Fibroblast of skin of abdomen (primary cell): ENCODE data around the gene CSNK1E.

Experiments used
- DNase-seq: peaks from one replicate; pipeline ENCODE4 v3.0.0-alpha.2; 2013

CSNK1E gene

DNA sequence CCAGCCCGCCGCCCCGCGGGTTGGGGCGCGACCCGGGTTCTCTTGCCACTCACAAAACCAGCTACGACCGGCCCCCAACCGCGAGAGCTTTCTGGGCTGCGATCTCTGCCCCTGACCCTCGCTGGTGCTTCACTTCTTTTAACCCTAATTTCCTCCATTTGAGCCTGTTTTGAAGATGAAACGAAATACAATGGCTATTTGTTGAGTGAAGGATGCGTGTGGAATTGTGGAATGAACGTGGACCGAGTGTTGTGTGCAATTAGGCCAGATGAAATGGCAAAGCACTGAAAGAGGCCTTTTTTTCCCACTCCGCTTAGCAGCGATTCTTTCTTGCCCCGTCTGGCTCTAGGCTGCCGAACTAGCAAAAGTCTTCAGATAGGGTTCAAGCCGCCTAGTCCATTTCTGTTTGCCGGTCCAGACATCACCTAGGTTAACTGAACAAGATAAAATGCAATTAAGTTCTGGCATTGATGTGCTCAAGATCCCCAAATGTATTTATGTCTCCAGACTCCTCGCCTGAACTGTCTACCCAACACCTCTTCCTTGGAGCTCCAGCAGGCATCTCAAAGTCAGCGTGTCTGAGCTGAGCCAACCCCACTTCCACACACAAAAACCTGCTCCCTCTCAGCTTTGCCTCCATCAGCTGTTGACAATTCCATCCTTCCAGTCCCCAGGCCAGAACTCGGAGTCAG, 44.0 kb downstream of the CSNK1E start:
- no peak for DNase-seq

DNA sequence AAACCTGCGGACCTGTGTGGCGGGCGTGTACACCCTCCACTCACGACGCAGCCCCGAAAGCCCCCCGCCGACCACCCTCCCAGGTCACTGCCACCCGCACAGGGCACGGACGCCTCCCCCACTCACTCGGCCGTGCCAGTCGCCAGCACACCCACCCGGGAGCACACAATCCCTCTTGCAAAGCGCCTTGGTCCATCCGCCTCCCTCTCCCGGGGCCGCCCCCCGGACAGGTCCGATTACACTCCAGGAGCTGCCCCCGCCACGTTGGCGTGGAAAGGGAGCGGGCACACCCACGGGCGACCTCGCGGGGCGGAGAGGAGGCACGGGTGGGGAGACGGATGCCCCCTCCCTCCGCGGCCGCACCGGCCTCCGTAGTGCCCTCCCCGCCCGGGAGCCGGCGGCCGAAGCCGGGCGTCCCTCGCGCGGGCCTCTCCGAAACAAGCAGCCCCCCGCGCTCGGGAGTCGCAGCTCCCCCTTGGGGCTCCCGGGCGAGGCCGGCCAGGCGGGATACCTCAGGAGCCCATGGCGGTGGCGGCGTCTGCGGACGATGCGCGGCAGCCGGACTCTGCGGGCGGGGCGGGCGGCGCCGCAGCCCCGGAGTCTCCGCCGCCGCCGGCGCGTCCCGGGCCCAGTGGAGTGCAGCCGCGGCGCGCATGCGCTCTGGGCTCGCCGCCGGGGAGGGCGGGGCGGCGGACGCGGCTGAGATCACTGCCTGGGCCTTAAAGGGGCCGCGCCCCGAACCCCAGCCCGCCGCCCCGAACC, 44.7 kb downstream of the CSNK1E start, which contains the start of gene TMEM184B:
TSS of gene TMEM184B (minus strand) at position 638 of the 762 bp plus-strand sequence. CDS start 25,049 bp downstream, outside the sequence.
- DNase-seq = peak; percentile 72

DNA sequence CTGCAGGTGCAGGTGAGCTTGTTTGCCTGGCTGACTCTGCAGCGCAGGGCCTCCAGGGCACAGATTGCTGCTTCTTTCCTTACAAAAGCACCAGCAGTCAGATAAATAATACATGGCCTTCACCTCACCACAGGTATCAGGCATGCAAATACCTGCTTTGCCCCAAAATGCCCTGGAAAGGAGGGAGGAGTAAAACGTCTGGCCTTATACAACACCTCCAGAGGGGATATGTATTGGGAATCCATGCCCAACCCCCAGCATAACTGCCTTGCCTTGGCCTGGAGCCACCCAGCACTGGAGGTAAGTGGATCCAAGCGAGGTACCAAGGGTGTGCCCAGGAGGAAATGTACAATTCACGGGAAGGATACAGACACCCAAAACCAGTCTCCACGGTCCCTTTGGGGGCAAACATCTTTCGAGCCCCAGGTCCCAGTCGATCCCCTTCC, 45.3 kb downstream of the CSNK1E start:
- no peak for DNase-seq

DNA sequence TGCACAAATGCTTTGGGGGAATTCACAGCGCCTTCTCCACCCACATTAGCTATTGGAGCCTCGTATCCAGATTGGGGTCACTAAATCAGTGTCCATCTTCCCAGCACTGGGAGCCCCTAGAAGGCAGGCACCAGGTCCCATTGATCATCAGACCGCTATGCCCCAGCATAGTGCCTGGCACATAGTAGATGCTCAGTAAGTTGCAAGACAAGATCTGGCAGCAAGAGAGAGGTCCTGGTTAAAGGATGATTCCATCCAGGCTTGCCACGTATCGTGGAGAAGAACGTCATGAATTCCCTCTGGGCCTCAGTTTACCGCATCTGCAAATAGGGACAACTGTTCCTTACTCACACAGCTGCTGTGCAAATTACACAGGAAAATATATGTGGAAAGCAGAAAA, 46.1 kb downstream of the CSNK1E start:
- DNase-seq = no peak

DNA sequence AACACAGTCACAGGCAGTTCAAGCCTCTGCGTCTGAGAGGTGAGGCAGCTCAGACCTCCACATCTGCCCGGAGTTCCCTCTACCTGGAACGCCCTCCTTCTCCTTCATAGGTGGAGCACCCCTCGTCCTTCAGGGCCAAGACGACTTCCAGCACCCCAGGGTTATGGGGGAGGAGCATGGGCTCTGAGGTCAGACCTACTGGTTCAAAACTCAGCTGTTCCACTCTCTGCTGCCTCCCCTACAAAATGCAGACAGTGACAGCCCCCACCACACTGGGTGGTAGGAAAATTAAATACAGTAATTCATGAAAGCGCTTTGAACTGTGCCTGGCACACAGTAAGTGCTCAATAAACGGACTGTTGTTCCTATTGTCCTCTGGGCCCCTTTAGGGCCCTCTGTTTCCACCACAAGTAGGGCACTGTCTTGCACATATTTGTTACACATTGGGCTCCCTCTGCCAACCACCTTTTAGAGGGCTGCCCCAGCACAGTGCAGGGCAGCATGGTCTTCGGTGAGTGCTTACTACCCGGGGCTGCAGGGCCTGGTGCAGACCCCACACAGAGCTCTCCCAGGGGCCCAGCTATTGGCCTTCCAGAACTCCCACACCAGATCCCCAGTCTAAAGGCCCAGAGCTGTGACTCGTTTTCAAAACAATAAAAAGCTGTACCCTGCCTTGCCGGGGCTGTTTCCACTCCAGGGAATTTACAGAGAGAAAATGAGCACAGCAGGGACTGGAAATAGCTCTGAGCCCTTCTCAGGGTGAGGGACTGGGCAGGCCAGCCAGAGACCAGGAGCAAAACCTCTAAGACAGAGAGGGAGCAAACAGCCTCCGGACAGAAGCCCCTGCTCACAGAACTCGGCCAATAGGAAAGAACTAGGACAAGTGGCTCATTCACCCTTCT, 46.9 kb downstream of the CSNK1E start:
- no peak for DNase-seq

DNA sequence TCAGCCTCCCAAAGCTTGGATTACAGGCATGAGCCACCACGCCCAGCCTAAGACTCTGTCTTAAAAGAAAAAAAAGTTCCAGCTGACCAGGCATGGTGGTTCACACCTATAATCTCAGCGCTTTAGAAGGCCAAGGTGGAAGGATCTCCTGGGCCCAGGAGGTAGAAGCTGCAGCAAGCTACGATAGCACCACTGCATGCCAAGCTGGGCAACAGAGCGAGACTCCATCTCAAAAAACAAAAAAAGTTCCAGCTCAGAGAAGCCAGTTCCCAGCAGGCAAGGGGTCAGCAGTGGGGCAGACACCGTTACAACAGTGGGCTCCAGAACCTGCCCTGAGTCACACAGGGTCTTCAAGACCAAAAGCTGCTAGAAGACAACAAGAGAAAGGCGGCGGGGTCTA, 47.8 kb downstream of the CSNK1E start:
- no peak for DNase-seq

DNA sequence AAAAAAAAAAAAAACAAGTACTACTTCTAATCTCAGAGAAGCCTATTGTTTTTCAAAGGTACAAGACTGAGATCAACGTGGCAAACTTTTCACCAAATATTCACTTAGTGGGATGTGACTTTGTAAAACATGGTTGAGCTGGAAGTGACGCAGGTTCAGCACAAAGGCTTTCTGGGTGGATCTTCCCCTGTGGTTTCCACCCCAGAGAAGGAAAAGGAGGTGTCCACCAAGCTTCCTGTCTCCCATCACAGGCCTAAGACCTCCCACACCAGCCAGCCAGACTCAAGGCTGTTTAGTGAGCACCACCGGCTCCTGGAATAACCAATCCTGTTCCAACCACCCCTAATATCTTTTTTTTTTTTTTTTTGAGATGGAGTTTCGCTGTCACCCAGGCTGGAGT, 50.1 kb downstream of the CSNK1E start:
- no peak for DNase-seq

DNA sequence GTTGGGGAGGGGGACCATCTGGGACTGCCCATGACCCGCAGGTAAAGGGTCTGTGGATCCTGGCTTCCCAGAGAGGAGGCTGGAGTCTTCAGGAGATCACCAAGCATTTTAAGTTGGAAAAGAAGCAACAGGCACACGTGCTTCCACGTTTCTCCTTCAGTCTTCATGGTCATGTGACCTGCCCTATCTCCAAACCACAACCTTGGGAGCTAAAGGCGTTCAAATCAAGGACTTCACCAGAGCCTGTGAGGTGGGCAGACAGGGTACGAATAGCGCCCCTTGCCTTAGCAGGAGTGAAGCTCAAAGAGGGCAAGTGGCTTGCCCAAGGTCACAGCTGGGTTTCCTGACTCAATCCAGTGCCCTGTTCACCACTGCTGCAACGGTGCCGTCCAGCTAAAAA, 51.1 kb downstream of the CSNK1E start:
- DNase-seq = no peak

DNA sequence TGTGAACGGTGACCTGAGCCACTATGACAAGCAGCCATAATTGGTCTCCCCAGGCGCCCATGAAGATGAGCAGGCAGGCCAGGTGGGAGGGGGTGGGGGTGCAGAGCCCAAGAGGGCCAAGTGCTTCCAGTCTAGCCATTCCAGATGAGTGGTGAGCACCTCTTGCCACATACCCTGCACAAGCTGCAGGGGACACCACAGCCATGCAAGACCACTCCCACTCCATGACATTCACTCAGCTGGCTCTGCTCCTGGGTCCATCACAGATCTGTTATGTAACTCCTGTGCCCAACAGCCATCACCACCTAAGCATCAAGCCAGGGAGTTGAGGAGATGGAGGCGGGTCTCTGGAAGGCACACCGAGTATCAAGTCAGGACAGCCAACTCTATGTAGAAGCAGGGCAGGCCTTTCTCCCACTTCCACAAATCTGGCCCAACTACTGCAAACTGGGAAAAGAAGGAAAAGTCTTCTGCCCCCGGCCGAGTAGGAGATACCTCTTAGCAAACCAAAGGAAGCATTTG, 52.9 kb downstream of the CSNK1E start:
- no peak for DNase-seq

DNA sequence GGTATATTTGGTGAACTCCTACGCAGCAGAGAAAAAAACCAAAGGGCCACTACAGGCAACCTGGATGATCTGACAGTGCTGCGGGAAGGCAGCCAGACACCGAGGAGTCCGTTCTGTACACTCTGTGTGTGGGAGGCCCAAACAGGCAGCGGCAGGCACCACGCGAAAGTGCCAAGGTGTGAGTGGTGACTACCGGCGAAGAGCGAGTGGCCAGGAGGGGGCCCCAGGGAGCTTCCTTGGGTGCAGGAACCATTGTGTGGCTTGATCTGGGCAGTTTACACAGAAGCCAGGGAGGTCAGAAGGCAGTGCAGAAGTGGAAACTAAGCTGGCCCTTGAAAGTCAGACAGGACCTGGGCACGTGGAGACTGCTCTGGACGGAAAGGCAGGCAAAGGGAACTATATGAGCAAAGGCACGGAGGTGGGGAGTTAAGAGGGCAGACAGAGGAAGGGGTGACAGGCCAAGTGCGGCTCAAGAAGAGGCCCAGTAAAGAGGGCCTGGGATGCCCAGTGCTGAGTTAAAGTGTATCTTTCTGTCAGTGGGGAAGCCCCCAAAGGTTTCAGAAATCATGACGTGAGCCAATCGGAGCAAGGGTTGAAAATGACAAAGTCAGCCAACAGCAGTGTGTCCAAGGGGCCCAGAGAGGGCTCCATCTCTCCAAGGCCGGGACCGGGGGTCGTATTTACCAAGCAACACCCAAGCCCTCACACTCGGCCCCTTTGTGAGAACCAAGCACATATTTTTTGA, 55.0 kb downstream of the CSNK1E start:
- no peak for DNase-seq

DNA sequence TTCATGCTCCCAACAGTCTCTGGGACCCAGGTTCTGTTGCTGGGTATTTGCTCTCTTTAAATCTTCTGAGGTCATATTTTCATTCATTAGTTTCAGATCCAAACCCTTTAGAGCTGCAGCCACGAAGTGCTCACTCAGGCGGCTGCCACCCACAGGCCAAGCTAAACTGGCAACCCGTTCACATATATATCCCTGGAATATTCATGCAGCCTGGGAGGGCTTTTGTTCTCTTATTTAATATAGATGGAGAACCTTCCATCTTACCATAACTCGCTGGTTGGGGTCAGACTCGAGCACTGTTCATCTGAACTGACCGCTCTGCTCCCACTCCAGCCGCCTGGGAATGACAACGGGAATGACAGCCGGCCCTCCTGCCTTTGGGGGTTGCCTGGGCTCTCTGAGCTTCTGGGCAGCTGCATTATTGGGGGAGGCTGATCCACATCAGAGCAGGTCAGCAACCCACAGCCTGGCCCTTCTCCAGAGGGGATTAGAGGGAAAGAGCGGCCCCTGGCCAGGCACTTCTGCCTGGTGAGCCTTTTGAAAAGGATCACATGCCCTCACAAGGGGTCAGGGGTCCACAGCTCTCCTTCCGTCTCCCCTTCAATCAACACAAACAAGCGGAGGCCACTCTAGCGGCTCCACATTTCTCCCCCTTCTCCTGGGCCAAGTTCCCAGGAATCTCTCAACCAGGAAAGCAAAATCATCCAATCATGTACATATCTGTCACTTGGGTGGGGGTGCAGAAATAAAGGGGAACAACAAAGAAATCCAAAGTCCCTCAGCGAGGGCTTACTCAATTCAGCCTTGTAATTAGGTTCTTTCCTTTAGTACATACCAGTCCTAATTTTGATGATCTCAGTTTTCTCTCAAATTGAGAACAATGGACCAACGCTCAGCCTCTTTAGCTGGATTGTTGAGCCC, 56.2 kb downstream of the CSNK1E start:
- no peak for DNase-seq

DNA sequence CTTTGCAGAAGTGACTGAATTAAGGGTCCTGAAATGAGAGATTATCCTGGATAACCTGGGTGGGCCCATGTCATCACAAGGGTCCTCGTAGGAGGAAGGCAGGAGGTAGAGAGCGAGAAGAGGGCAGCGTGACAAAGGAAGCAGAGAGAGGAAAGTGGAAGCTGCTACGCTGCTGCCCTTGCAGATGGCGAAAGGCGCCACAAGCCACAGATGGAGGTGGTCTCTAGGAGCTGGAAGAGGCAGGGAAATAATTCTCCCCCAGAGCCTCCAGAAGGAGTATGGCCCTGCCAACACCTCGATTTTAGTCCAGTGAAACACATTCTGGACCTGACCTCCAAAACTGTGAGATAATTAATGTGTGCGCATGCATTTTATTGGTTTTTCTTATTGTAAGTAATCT, 57.9 kb downstream of the CSNK1E start:
- DNase-seq = no peak

DNA sequence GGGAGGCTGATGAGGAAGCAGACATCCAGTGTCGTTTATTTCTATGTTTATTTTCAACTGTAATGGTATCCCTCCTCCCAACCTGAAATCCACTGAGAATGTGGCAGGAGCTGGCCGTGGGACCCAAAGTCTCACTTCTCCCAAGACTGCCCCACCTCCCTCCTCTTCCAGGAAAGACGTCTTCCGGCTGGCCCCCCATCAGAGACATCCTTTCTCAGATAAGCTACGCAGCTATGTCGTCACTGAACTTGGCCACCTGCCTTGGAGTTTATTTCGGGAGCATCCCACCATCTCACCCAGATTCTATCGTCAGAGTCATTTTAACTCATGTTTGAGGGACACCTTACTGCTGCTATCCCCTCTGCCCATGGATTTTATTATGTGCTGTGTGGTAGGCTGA, 58.3 kb downstream of the CSNK1E start:
- DNase-seq = no peak

DNA sequence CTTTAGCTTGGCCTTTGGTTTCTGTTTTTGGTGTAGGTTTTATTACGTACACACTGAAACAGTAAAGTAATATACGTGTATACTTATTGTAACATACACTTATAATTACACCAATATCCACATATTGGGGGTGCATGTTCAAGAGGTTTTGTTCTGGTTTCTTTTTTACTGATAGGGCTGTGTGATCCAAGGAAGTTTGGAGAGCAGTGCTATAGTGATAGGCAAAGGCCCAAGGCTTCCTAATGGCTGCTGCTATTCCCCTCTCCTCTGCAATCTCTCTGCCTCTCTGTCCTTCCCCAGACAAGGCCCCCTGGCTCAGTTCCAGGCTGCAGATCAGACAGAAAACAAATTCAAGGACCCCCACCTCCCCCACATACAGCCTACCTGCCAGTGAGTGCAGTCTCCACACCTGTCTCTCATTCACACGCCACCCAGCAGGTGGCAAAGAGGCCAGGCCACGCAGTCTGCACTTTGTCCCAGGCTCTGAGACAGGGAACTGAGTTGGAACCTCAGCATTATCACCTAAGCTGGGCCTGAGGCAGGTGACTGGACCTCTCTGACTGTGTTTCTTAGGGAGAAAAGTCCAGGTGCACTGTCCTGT, 59.5 kb downstream of the CSNK1E start:
- DNase-seq = no peak

DNA sequence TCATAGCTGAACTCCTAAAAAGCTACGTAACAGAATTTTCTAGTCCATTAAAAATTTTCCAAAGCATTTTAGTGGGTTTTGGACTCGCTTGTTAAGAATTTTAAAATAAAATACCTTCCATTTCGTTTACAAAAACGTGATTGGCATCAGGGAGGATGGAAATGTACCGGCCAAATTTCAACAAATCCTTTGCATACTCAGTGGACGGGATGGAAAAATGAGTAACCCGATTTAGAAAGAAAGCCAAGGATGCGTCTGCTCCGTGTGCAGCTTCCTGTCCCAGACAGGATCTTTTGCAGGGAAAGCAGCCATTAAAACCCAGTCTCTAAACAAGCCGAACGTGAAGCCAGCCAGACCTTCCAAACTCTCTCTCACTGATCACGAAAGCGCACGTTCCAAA, 60.1 kb downstream of the CSNK1E start:
- DNase-seq = peak; percentile 75

DNA sequence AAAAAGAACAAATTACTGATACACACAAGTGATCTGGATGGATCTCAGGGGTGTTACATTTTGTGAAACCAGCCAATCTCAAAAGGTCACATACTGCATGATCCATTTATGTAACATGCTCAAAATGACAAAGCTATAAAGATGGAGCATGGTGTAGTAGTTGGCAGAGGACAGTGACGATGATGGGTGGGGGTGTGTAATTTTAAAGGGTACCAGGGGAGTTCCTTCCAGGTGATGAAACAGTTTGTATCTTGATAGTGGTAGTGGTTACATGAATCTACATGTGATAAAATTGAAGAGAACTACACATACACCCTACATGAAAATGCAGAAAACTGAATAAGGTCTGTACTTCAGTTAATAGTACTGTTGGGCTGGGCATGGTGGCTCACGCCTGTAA, 61.5 kb downstream of the CSNK1E start:
- DNase-seq = no peak

DNA sequence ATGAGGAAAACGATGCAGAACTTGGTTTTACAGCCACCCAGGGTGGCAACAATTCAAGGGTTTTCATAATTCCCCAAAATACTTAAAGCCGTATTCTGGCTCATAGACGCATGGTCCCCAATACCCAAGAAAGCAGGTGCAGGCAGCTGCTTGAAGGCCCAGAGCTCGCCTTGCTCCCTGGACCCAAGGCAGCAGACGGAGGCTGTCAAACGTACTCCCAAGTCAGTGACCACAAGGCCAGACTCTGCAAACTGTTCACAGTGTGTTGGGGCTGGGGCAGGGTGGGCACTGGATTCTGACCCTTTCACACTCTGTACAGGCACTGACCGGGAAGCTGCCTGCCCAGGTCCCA, 65.9 kb downstream of the CSNK1E start:
- DNase-seq = no peak

DNA sequence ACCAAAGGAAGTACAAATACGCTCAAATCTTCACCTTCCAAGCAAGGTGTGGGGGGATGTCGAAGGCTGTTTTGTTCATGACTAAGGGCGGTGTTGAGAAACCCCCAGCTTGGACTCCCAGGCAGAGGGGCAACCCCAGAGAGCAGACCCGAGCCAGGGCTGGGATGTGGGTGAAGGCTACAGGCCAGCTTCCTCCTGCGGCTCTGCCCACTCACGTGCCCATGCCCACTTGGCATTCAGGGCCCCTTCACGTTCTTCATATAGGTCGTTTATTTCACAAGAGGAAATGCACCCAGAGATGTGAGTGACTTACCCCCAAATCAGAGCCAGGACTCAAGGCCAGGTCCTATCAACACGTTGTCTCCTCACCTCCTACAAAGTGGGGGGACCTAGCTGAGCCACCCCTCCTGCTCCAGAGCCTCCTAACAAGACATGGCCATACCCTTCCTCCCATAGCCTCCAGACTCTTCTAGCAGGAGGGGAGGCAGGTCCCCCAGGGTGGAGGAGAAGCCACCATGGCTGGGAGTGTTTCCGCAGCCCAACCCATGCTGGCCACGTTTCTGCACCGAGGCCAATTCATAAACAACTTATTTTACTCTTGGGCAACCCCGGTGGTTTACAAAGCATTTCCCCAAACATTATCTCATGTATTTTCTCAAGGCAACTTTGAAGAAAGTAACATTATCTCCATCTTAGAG, 66.4 kb downstream of the CSNK1E start:
- no peak for DNase-seq

DNA sequence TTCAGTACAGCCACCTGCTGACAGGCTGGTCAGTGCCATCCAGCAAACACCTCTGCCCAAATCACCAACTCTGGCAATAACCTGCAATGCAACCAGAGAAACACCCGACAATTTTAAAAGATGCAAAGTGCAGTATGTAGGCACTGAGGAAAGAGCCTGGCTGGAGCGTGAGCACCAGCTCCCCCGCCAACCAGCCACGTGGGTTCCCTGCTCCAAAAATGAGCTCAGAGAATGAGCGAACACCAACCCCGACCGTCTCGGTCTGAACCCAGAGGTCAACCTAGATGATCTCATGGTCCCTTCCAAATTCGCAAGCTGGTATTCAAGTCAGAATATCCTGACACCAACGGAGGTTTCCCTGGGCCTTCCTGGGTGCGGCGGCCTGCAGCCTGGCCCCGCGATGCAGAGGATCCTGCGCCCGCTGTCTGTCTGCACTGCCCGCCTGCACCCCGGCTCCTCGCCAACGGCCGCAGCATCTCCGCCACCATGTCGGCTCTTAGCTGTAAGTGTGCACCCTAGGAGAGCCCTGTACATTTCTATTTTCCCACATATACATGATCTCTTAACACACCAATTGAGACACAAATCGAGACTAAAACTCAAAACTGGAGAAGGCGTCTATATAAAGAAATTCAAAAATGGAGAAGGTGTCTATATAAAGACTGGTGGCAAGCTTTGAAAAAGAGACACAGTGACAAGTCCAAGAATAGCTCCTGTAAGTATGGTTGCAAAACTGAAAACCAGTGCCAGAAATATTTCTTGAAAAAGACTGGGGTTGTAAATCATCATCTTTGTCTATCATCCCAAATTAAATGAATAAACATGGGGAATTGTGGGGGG, 67.2 kb downstream of the CSNK1E start:
- no peak for DNase-seq
